ENCODE measurements around the gene TYMP.

DNA sequence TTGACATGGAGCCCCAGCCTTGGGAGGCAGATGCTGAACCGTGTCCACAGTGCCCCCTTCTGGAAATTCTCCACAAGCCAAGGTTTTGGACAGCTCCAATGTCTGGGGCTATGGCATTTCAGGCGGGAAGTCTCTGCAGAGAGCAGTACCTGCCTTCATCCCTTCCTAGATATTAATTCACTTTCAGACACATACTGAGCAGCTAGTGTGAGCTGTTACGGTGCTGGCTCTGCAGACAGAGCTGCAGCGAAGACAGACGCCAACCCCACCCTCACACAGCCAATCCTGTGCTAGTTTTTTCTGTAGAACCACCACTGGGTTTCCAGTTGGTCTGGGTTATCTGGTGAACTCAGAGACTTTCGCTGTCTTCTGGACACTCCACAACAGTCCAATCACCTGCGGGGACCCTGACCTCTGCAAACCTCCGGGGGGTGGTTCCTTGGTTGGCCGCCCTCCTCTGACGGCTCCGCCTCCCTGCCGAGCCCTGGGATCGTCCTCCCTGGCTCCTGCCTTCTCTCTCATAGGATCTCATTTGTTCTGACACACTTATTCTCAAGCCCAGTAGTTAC lies 31.4 kb downstream of the TYMP start:
- TF ChIP-seq, protein P1, sequence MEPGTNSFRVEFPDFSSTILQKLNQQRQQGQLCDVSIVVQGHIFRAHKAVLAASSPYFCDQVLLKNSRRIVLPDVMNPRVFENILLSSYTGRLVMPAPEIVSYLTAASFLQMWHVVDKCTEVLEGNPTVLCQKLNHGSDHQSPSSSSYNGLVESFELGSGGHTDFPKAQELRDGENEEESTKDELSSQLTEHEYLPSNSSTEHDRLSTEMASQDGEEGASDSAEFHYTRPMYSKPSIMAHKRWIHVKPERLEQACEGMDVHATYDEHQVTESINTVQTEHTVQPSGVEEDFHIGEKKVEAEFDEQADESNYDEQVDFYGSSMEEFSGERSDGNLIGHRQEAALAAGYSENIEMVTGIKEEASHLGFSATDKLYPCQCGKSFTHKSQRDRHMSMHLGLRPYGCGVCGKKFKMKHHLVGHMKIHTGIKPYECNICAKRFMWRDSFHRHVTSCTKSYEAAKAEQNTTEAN (CRISPR knock-in tag; IDR thresholded peaks at IDR 0.05): no peak
- TF ChIP-seq ZNF396 (CRISPR knock-in tag; IDR thresholded peaks at IDR 0.05; ENCODE audit: borderline replicate concordance): no peak

Data from WTC11 (cell line).